Memory B cell (primary cell): ENCODE data around the gene MRPL44.

Experiments used
- ATAC-seq: fragments of 150-1000 bp; cut with Tn5 transposase; 2 replicates; pipeline ENCODE4 v1.10.0; 2021; ENCODE audit warnings: low read depth, mild to moderate bottlenecking, moderate library complexity
- DNase-seq, 2 donors: peaks; one replicate each; pipeline ENCODE4 v3.0.0; 2022; ENCODE audit warnings: low spot score in 2 of 2
- H3K27ac Mint-ChIP-seq: one replicate; pipeline ENCODE4 v1.8.0; 2022; ENCODE audit warnings: mild to moderate bottlenecking, moderate library complexity, mixed read lengths
- H3K27me3 Mint-ChIP-seq: one replicate; pipeline ENCODE4 v1.8.0; 2022; ENCODE audit warnings: mixed read lengths
- H3K36me3 Mint-ChIP-seq: one replicate; pipeline ENCODE4 v1.8.0; 2022; ENCODE audit warnings: mild to moderate bottlenecking, mixed read lengths
- H3K4me1 Mint-ChIP-seq: one replicate; pipeline ENCODE4 v1.8.0; 2022; ENCODE audit warnings: mixed read lengths
- H3K4me3 Mint-ChIP-seq: one replicate; pipeline ENCODE4 v1.8.0; 2022; ENCODE audit warnings: mild to moderate bottlenecking, moderate library complexity, mixed read lengths
- H3K9me3 Mint-ChIP-seq: one replicate; pipeline ENCODE4 v1.8.0; 2022; ENCODE audit warnings: mixed read lengths

Gene MRPL44

GRCh38 chr2:223944703-223945531 is 12.3 kb upstream of the MRPL44 start, which contains the start of gene WDFY1:
Gene WDFY1, minus strand, starts transcription at chr2:223945335. Its CDS starts 51 bp downstream, at chr2:223945284.
- Mint-ChIP-seq H3K36me3 (peaks cover 4% of the 10 kb centered on the region), H3K9me3 (peaks cover 2% of the 10 kb centered on the region), H3K27me3 (no peaks in the 10 kb centered on the region), H3K4me1 (peaks cover 32% of the 10 kb centered on the region), H3K4me3 (peak within 1 kb of the TSS; percentile 98), H3K27ac (peak within 1 kb of the TSS; percentile 97)
- ATAC-seq (peak; percentile 93), DNase-seq (peak; percentile 71 to 74)

GRCh38 chr2:223945755-223946154 is 11.5 kb upstream of the MRPL44 start:
- peaks cover 35% of the 10 kb centered on the region for H3K4me1 Mint-ChIP-seq
- ATAC-seq (no peak), DNase-seq (no peak)
- peaks cover 4% of the 10 kb centered on the region for H3K36me3 Mint-ChIP-seq
- H3K27me3 Mint-ChIP-seq = no peaks in the 10 kb centered on the region
- H3K4me3 Mint-ChIP-seq = peak overlapping the region; percentile 98
- peaks cover 2% of the 10 kb centered on the region for H3K9me3 Mint-ChIP-seq
- H3K27ac Mint-ChIP-seq = peak overlapping the region; percentile 97

GRCh38 chr2:223947711-223948205 is 9.5 kb upstream of the MRPL44 start:
- DNase-seq (no peak), ATAC-seq (no peak)
- H3K36me3 Mint-ChIP-seq = peaks cover 2% of the 10 kb centered on the region
- no peaks in the 10 kb centered on the region for H3K27me3 Mint-ChIP-seq
- H3K9me3 Mint-ChIP-seq = no peaks in the 10 kb centered on the region
- H3K4me1 Mint-ChIP-seq = peaks cover 44% of the 10 kb centered on the region
- no peak overlapping the region for H3K4me3 Mint-ChIP-seq
- H3K27ac Mint-ChIP-seq = peak overlapping the region; percentile 42

- no peaks in the 10 kb centered on the region for H3K36me3 Mint-ChIP-seq
- no peaks in the 10 kb centered on the region for H3K9me3 Mint-ChIP-seq
- ATAC-seq (no peak), DNase-seq (no peak)
- H3K27me3 Mint-ChIP-seq = no peaks in the 10 kb centered on the region
- peak overlapping the region; percentile 81 for H3K27ac Mint-ChIP-seq
- peaks cover 45% of the 10 kb centered on the region for H3K4me1 Mint-ChIP-seq
- H3K4me3 Mint-ChIP-seq = peak overlapping the region; percentile 58
Observed at GRCh38 chr2:223949241-223949840, 7.9 kb upstream of the MRPL44 start.

- no peaks in the 10 kb centered on the region for H3K9me3 Mint-ChIP-seq
- no peaks in the 10 kb centered on the region for H3K27me3 Mint-ChIP-seq
- ATAC-seq = no peak
- H3K4me3 Mint-ChIP-seq = peak overlapping the region; percentile 84
- peak overlapping the region; percentile 94 for H3K27ac Mint-ChIP-seq
- no peak for DNase-seq
- peaks cover 45% of the 10 kb centered on the region for H3K4me1 Mint-ChIP-seq
- H3K36me3 Mint-ChIP-seq = no peaks in the 10 kb centered on the region
Observed at GRCh38 chr2:223950448-223951347, 6.6 kb upstream of the MRPL44 start.

GRCh38 chr2:223952280-223952968 is 4.8 kb upstream of the MRPL44 start:
- peak; percentile 62 for ATAC-seq
- H3K27ac Mint-ChIP-seq = peak overlapping the region; percentile 94
- H3K36me3 Mint-ChIP-seq = no peaks in the 10 kb centered on the region

GRCh38 chr2:223954401-223954800 is 2.9 kb upstream of the MRPL44 start:
- H3K9me3 Mint-ChIP-seq = no peaks in the 10 kb centered on the region
- H3K36me3 Mint-ChIP-seq = no peaks in the 10 kb centered on the region
- ATAC-seq (no peak), DNase-seq (no peak)
- no peaks in the 10 kb centered on the region for H3K27me3 Mint-ChIP-seq
- H3K27ac Mint-ChIP-seq = no peak overlapping the region
- no peak overlapping the region for H3K4me3 Mint-ChIP-seq
- H3K4me1 Mint-ChIP-seq = peaks cover 40% of the 10 kb centered on the region

More at GRCh38 chr2:223952280-223952968, 4.8 kb upstream of the MRPL44 start:
- Mint-ChIP-seq H3K27me3 (no peaks in the 10 kb centered on the region), H3K4me3 (peak overlapping the region; percentile 79), H3K4me1 (peaks cover 47% of the 10 kb centered on the region), H3K9me3 (no peaks in the 10 kb centered on the region)
- DNase-seq = peak in 1 of 2 donors; percentile 41

GRCh38 chr2:223956300-223956699 is 963 bp upstream of the MRPL44 start:
- no peaks in the 10 kb centered on the region for H3K27me3 Mint-ChIP-seq
- H3K27ac Mint-ChIP-seq = peak overlapping the region; percentile 86
- no peak for ATAC-seq
- no peak for DNase-seq
- no peaks in the 10 kb centered on the region for H3K9me3 Mint-ChIP-seq
- peak overlapping the region; percentile 74 for H3K4me3 Mint-ChIP-seq
- H3K4me1 Mint-ChIP-seq = peaks cover 43% of the 10 kb centered on the region
- peaks cover 4% of the 10 kb centered on the region for H3K36me3 Mint-ChIP-seq

- peaks cover 9% of the 10 kb centered on the region for H3K36me3 Mint-ChIP-seq
- H3K27me3 Mint-ChIP-seq = no peaks in the 10 kb centered on the region
- DNase-seq (no peak), ATAC-seq (no peak)
- H3K4me3 Mint-ChIP-seq = peak overlapping the region; percentile 41
- no peaks in the 10 kb centered on the region for H3K9me3 Mint-ChIP-seq
- no peak overlapping the region for H3K27ac Mint-ChIP-seq
- peaks cover 31% of the 10 kb centered on the region for H3K4me1 Mint-ChIP-seq
Observed at GRCh38 chr2:223959688-223960087, 2.4 kb downstream of the MRPL44 start.

GRCh38 chr2:223967981-223968380 is 10.7 kb downstream of the MRPL44 start:
- H3K9me3 Mint-ChIP-seq = no peaks in the 10 kb centered on the region
- H3K36me3 Mint-ChIP-seq = peaks cover 8% of the 10 kb centered on the region
- H3K27ac Mint-ChIP-seq = peak overlapping the region; percentile 45

GRCh38 chr2:223969315-223969714 is 12.1 kb downstream of the MRPL44 start:
- ATAC-seq (no peak), DNase-seq (no peak)
- no peaks in the 10 kb centered on the region for H3K9me3 Mint-ChIP-seq
- H3K4me1 Mint-ChIP-seq = no peaks in the 10 kb centered on the region
- H3K36me3 Mint-ChIP-seq = peaks cover 6% of the 10 kb centered on the region
- H3K27me3 Mint-ChIP-seq = no peaks in the 10 kb centered on the region
- H3K27ac Mint-ChIP-seq = no peak overlapping the region
- no peak overlapping the region for H3K4me3 Mint-ChIP-seq

More at GRCh38 chr2:223967981-223968380, 10.7 kb downstream of the MRPL44 start:
- H3K4me3 Mint-ChIP-seq = no peak overlapping the region
- DNase-seq = no peak
- no peak for ATAC-seq
- H3K4me1 Mint-ChIP-seq = no peaks in the 10 kb centered on the region
- no peaks in the 10 kb centered on the region for H3K27me3 Mint-ChIP-seq

GRCh38 chr2:223969856-223970255 is 12.6 kb downstream of the MRPL44 start:
- Mint-ChIP-seq H3K27me3 (no peaks in the 10 kb centered on the region), H3K9me3 (no peaks in the 10 kb centered on the region), H3K4me3 (no peak overlapping the region), H3K27ac (no peak overlapping the region), H3K4me1 (no peaks in the 10 kb centered on the region), H3K36me3 (peaks cover 6% of the 10 kb centered on the region)
- no peak for ATAC-seq
- DNase-seq = no peak
